Stimulated activated CD4-positive, alpha-beta T cell treated with anti-CD3 and anti-CD28 coated beads, Interleukin-4, amount 100 ng/mL, for 48 hours (primary cell): ENCODE measurements around the gene ADPGK.
"Not testable (repeated sequence)": the region's sequence is repeated elsewhere in the genome, so short reads cannot be mapped to it uniquely, and the experiment has no call there.

Experiments
- DNase-seq, 2 donors: peaks; one replicate each; pipeline ENCODE4 v3.0.0-alpha.2; 2020; ENCODE audit warnings: low read depth in 2 of 2

ADPGK gene

DNA sequence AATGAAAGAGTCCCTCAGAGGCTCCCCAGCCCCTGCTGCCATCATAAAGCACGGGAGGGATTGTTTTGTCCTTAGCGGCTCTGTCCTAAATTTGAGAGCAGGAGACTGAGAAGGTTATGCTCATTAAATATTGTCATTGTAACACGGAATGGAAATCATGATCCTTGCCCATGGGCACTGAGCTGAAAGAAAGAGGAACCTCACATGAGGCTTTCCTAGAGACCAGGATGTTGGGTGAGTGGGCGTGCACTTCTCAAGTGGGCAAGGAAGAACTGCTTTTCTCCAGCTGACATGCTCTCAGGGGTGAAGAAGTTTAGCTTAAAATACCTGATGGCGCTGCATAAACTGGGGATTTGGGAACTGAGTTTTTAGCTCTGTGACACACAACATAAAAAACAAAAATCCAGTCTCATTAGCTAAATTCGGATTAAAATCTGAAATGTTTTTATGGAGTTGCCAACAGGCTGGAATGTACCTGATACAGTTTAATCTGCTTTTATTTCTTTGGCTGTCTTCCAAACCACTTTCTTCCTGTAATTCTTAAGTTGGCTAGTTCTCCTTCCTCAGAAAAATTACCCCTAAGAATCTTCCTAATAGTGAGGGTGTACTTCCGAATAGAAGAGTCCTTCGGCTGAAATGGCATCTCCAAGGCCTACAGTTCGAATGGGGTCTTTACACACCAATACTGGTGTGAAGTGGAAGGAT lies 31.7 kb downstream of the ADPGK start:
- DNase-seq = no peak

DNA sequence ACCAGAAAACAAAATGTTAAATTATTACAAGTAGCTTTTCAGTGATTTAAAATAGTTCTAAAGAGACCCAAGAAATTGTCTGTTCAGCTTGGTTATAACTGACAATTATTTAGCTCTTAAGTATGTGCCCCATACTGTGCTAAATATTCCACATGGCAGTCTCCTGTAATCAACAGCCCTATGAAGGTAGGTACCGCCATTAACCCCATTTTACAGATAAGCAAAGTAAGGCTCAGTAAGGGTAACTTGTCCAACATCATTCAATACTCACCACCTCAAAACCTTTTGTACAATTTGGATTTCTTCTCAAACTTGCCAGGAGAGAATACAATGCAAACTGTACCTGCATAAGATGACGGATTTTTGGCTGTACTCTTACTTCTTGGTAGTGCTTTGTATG lies 33.9 kb downstream of the ADPGK start:
- DNase-seq = no peak

DNA sequence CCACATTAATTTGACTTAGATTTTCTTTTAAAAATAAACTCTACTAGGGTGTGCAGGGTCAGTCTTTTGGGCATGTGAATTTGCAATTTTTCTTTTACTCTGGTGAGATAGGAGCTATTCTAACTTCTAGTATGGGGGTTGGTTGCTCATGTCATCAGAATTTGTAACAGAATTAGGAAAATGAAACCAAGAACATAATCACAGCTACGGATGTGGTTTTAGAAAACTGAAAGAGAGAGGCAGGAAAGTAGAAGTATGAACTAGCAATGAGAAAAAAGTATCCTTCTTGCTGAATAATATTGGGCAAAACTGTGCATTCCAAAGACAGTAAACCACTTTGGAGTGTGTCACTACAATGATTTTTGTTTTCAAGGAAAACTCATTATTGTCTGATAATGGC lies 43.3 kb downstream of the ADPGK start:
- DNase-seq = no peak

DNA sequence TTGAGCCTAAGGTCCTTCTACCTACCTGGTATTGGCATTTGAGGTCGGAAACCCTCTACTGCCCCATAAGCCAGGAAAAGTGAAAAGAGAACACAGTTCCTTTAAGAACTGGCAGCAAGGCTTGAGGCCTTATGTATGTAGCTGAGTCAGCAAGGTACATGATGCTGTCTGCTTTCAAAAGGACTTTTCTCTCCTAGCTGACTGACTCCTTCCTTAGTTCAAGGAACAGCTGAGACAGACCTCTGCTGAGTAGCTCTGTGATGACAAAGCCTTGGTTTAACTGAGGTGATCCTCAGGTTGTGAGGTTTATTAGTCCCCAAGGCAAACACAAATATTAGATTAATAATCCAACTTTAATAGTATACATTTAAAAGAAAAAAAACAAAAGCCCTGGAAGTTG lies 45.8 kb downstream of the ADPGK start:
- no peak for DNase-seq

DNA sequence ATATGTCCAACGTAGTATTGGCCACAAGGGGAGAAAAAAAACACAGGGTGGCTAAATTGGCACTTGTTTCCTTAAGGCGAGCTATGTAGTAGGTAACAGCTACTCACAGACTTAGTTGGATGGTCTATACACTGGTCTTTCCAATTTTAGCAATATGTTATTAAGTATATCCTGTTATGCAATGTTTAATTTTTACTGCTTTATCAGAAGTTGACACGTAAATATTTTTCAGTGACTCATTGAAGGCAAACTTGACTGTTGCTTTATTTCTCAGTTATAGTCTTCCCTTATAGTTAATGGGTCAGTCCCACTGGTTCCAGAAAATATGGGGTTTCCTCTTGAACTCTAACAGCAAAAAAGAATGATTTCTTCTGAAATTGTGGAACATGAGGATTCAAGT lies 46.5 kb downstream of the ADPGK start:
- no peak for DNase-seq

DNA sequence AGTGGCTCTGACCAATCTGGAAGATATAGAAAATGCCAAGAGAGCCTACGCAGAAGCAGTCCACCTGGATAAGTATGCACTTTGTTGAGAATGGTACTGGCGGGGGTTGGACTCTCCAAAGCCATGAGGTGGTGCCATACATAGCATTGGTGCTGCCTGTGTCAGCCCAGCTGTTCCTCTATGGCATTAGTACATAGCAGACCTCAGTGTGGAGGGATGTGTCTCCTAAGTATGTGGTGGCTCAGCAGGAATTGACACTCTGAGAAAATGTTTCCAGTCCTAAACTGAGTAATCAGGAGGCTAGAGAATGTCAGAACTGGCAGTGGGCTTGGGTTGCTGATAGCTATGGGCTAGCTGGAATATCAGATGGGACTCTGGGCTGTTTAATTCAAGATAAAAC lies 48.4 kb downstream of the ADPGK start:
- no peak for DNase-seq

DNA sequence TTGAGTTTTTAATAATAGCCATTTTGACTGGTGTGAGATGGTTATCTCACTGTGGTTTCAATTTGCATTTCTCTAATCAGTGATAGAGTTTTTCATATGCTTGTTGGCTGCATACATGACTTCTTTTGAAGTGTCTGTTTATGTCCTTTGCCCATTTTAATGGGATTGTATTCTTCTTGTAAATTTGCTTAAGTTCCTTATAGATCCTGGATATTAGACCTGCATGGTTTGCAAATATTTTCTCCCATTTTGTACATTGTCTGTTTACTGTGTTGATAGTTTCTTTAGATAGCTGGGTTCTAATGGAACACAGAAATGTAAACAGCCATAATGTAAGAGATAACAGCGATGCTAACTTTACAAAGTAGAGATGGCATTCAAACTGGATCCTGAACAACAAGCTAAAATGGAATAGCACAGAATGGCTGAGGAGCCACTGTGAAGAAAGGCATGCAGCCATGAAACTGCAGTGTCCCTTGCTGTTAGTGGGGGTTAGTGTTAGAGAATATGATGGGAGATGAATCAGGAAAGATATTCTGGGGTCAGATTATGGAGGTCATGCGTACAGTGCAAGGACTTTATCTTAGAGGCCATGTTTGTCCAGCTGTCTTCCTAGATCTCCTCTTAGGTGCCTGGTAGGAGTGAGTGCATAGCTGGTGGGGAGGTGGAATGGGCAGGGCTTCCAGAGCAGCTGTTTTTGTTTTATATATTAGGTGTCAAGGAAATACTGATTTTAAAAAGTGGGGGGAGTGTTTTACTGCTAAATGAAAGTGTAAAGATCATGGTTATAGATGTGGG lies 49.4 kb downstream of the ADPGK start:
- DNase-seq = no peak

DNA sequence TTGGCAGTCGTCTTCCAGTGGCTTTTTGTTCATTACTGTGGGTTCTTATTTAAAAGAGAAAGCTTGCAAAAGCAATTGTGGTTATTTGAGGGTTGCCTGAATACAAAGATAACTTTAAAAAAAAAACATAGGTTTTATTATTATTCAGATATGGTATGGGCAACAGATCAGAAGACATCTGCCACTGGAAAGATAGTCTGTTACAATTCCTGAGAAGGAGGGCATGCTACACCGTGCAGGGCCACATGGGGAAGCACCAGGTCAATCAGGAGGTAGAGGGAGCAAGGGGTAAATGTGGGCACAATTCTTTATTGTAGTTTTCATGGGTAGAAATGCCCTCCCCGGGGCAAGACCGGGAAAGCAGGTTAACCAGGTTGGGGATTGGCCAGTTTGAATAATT lies 51.0 kb downstream of the ADPGK start:
- DNase-seq = no peak

DNA sequence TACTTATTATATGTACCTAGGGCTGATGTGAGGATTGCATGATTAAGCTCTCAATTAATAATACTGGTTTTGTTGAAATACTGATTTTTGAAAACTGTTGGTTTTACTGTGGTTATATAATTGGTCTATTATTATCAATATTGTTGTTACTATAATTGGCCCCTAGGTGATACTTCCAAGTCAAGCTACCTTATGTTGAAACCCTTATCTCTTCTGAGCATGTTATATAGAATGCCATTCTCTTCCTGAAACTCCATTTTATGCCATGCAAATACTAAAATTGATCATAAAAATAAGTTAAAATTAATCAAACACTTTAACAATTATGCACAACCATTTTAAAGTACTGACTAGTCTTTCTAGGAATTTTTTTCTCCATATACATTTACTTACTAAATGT lies 51.5 kb downstream of the ADPGK start:
- no peak for DNase-seq

DNA sequence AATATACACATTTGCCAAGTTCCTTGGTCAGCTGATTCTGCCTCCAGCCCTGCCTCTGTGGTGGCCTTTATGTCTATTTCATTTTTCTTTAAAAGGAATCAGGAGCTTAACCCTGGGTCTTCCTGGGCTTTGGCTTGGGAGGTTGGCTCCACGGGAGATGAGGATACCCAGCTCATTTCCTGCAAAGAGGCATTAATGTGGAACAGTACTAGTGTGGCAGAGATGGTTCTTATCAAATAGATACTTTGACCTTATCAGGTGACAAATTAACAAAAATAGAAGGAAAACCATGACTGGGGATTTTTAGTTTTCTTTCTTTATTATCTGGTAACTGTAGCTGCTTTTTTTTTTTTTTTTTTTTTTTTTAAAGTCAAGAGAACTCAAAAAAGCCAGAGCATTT lies 54.7 kb downstream of the ADPGK start:
- DNase-seq = no peak

DNA sequence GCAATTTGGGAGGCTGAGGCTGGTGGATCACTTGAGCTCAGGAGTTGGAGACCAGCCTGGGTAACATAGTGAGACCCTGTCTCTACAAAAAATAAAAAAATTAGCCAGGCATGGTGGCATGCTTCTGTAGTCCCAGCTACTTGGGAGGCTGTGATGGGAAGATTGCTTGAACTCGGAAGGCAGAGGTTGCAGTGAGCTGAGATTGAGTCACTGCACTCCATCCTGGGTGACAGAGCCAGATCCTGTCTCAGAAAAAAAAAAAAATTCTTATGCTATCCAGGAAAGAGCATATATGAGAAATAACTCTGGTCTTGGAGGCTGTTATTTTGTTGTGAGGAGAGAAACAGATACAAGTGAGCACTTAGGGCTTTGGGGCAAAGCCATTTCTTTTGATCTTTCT lies 55.3 kb downstream of the ADPGK start:
- not testable (repeated sequence) for DNase-seq

DNA sequence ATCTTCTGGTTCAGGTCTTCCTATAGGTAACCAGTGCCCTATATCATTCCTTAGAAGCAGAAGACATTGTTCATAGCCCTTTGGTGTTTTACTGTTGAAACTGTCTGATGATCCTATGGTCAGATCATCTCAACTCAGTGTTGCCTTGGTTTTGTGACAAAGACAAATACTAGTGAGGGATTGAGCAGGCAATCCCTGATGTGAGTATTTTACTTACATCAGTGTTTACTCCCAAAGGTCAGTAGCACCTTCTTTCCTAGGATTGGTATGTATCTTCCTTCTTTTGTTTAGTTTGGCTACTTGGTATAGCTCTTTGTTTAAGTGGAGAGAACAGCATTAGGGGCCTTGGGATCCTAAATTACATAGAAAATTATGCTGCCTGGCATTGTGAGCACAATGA lies 56.4 kb downstream of the ADPGK start:
- no peak for DNase-seq

DNA sequence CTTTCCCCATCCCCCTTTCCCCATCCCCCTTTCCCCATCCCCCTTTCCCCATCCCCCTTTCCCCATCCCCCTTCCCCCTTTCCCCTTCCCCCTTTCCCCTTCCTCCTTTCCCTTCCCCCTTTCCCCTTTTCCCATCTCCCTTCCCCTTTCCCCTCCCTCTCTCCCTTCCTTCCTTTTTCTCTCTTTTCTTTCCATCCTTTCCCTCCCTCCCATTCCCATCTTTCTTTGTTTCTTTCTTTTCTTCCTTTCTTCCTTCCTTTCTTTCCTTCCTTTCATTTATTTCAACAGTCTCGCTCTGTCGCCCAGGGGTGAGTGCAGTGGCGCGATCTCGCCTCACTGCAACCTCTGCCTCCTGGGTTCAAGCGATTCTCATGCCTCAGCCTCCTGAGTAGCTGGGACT lies 57.7 kb downstream of the ADPGK start:
- not testable (repeated sequence) for DNase-seq

DNA sequence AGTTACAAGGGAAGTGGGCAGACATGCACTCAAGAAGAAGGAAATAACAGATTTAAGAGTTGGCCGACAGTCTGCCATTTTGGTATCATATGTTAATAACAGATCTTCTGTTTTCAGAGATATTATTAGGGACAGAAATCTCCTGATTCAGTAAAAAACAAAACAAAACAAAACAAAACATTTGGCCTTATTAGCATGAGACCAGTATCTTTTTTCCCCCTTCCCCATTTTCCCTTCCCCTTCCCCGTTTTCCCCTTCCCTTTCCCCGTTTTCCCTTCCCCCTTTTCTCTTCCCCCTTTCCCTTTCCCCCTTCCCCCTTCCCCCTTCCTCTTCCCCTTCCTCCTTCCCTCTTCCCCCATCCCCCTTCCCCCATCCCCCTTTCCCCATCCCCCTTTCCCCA lies 58.1 kb downstream of the ADPGK start:
- no peak for DNase-seq

DNA sequence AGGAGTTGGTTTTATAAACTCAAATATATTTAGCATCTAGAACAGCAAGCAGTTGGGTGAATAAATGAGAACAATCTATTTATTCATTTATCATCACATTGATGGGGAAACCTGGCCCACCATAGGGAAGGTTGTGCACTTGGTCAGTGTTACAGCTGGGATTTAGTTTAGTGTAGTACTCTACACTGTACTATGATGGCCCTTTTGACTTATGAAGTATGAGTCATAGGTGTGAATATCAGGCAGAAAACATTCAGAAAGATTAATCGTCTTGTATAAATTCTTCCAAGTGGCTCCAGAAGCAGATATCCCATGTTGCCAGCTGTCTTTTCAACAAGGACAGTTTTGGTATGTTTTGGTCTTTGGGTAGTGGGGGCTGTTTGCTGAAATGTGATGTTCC lies 59.5 kb downstream of the ADPGK start:
- DNase-seq = no peak

DNA sequence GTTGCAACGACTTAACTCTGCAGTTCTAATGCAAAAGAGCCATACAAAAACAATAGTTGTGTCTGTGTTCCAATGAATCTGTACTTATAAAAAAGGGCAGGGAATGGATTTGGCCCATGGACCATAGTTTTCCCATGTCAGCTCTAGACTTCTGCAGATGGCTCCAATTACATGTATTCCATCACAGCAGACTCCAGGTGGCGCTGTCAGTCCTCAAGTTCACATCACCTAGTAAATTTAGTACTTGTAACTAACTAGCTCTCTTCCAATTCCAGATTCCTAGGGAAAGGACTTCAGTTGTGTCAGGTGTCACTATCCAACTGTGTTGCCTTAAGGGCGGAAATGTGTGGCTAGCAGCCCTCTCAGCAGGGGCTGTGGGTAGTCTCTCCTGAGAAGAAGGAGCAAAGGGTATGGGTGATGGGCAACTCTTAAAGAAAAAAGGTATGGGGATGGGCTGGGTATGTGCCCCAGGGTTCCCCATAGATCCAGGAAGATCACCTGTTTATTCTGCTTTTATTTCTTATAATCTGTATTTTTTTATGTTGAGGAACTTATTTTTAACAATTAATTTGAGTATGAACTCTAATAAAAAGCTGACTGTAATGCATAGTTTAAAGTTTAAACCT lies 61.4 kb downstream of the ADPGK start:
- peak; percentile 51 to 60 for DNase-seq

DNA sequence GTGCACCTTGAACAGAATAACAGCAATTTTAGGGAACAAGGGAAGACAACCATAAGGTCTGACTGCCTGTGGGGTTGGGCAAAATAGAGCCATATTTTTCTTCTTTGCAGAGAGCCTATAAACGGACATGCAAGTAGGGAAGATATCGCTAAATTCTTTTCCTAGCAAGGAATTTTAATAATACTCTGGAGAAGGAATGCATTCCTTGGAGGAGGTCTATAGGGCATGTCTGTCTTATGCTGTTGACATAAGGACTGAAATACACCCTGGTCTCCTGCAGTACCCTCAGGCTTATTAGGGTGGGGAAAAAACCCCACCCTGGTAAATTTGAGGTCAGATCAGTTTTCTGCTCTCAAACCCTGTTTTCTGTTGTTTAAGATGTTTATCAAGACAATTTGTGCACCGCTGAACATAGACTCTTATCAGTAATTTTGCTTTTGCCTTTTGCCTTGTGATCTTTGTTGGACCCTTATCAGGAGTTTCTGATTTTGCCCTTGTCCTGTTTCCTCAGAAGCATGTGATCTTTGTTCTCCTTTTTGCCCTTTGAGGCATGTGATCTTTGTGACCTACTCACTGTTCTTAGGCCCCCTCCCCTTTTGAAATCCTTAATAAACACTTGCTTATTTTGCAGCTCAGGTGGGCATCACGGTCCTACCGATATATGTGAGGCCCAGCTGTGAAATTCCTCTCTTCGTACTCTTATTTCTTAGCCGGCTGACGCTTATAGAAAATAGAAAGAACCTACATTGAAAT lies 74.8 kb downstream of the ADPGK start:
- not testable (repeated sequence) for DNase-seq

DNA sequence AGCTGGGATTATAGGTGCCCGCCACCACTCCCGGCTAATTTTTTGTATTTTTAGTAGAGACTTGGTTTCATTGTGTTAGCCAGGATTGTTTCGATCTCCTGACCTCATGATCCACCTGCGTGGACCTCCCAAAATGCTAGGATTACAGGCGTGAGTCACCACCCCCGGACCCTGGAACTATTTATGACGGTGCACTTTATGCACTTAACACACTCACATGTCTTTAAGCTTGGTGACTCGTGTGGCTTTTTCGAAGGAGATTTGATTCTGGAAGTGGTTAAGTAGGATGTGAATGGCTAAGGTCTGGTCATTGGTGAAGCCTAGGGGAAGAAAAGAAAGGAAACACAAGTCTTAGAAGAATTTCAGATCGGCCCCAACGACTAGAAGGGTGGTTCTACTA lies 77.3 kb downstream of the ADPGK start:
- no peak for DNase-seq
